Measurements from ENCODE around the gene LHPP. TPM values are rescaled to one million over a fixed set of nuclear protein-coding genes. Genes with fewer than 3 reads are reported as not detected.

LHPP gene
- total and polyA plus RNA-seq, 2 donors (not counting 1 experiment from before 2014, with no cell fraction given) = 10.2 to 15.6 TPM

DNA sequence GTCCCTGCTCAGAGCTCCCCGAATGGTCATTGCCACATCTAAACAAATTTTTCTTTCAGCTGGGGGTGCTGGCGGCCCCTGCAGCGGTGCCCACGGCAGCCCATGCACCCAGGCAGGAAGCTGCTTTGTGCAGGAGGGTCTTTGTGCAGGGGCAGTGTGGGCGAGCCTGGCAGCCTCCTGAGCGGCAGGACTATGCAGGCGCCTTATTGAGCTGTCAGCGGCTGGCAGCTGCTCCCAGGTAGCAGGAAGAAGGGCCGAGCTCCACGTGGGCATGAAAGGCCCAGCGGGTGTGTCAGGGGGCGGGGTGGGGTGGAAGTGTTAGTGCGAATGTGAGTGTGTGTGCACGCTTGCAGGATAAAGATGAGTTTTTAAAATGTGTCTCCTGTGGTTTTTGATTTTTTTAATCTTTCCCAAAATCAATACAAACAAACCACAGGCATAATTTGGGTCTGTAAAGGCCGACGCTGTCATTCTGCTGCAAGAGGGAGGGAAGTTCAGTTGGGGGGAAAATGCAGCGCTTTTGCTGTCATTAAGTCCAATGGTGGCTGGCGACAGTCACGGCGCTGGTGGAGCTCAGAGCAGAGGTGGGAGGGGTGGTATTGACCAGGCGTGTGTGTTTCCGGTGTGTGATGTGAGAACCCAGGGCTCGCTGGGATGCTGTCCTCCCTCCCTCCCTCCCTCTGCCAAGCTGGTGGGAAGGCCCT, 83.9 kb downstream of the LHPP start:
- H3K36me3 ChIP-seq (ENCODE audit: control insufficient read depth, insufficient read depth, low read length) = no peaks in the 10 kb centered on the region
- no peak overlapping the region for H3K4me2 ChIP-seq (ENCODE audit: extremely low read depth, insufficient read depth, low read length)
- no peaks in the 10 kb centered on the region for H4K20me1 ChIP-seq (ENCODE audit: control insufficient read depth, extremely low read depth, insufficient read depth, low read length)

DNA sequence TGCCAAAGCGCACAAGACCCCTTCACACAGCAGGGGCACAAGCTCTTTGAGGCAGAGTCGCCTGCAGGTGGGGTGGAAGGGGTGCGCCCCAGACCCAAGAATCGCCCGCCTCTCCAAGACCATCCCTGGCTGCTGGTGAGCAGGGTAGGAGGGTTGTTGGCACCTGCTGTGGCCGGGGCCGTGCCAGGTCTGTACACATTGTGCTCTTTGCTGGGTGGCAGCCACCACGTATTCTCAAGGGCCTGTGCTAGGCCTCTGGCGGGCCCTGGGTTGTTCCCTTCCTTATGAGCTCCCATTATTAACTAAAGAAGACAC, 84.4 kb downstream of the LHPP start:
- Histone ChIP-seq H3K4me2 (ENCODE audit: extremely low read depth, insufficient read depth, low read length) (no peak overlapping the region), H3K36me3 (ENCODE audit: control insufficient read depth, insufficient read depth, low read length) (no peaks in the 10 kb centered on the region), H3K4me1 (ENCODE audit: control insufficient read depth, extremely low read depth, insufficient read depth, low read length) (no peaks in the 10 kb centered on the region), H3K79me2 (ENCODE audit: control insufficient read depth, insufficient read depth, low read length) (no peaks in the 10 kb centered on the region), H3K27ac (ENCODE audit: insufficient read depth, low read length) (no peak overlapping the region), H3K9ac (ENCODE audit: insufficient read depth, low read length) (no peak overlapping the region), H3K4me3 (replicated peaks in 1 of 4; ENCODE audit: control extremely low read depth in 1 of 4, insufficient read depth in 1 of 4, low read depth in 3 of 4, low read length in 4 of 4) (no peak overlapping the region), H2AFZ (ENCODE audit: low read length) (no peak overlapping the region), H4K20me1 (ENCODE audit: control insufficient read depth, extremely low read depth, insufficient read depth, low read length) (no peaks in the 10 kb centered on the region), H3K9me3 (ENCODE audit: control insufficient read depth, insufficient read depth, low read depth, low read length) (no peaks in the 10 kb centered on the region), H3K27me3 (ENCODE audit: control insufficient read depth, insufficient read depth, low read length) (no peaks in the 10 kb centered on the region)
- no peak for DNase-seq (ENCODE audit: low read depth in 2 of 2)
- TF ChIP-seq EZH2 (IDR thresholded peaks at IDR 0.05; ENCODE audit: low read length, missing control alignments) = no peak
- TF ChIP-seq, protein P1, sequence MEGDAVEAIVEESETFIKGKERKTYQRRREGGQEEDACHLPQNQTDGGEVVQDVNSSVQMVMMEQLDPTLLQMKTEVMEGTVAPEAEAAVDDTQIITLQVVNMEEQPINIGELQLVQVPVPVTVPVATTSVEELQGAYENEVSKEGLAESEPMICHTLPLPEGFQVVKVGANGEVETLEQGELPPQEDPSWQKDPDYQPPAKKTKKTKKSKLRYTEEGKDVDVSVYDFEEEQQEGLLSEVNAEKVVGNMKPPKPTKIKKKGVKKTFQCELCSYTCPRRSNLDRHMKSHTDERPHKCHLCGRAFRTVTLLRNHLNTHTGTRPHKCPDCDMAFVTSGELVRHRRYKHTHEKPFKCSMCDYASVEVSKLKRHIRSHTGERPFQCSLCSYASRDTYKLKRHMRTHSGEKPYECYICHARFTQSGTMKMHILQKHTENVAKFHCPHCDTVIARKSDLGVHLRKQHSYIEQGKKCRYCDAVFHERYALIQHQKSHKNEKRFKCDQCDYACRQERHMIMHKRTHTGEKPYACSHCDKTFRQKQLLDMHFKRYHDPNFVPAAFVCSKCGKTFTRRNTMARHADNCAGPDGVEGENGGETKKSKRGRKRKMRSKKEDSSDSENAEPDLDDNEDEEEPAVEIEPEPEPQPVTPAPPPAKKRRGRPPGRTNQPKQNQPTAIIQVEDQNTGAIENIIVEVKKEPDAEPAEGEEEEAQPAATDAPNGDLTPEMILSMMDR (conservative IDR thresholded peaks at IDR 0.05 in 1 of 2, IDR thresholded peaks at IDR 0.05 in 1 of 2; ENCODE audit: low read depth in 1 of 2, low read length in 2 of 2) = no peak

More for the DNA sequence above, 83.9 kb downstream of the LHPP start:
- no peaks in the 10 kb centered on the region for H3K9me3 ChIP-seq (ENCODE audit: control insufficient read depth, insufficient read depth, low read depth, low read length)
- H3K9ac ChIP-seq (ENCODE audit: insufficient read depth, low read length) = no peak overlapping the region
- no peak overlapping the region for H3K4me3 ChIP-seq (replicated peaks in 1 of 4; ENCODE audit: control extremely low read depth in 1 of 4, insufficient read depth in 1 of 4, low read depth in 3 of 4, low read length in 4 of 4)
- no peak for TF ChIP-seq EZH2 (IDR thresholded peaks at IDR 0.05; ENCODE audit: low read length, missing control alignments)
- TF ChIP-seq, protein P1 (conservative IDR thresholded peaks at IDR 0.05 in 1 of 2, IDR thresholded peaks at IDR 0.05 in 1 of 2; ENCODE audit: low read depth in 1 of 2, low read length in 2 of 2) = no peak
- no peaks in the 10 kb centered on the region for H3K79me2 ChIP-seq (ENCODE audit: control insufficient read depth, insufficient read depth, low read length)
- no peak for DNase-seq (ENCODE audit: low read depth in 2 of 2)
- no peaks in the 10 kb centered on the region for H3K4me1 ChIP-seq (ENCODE audit: control insufficient read depth, extremely low read depth, insufficient read depth, low read length)
- H3K27me3 ChIP-seq (ENCODE audit: control insufficient read depth, insufficient read depth, low read length) = no peaks in the 10 kb centered on the region
- no peak overlapping the region for H2AFZ ChIP-seq (ENCODE audit: low read length)
- H3K27ac ChIP-seq (ENCODE audit: insufficient read depth, low read length) = no peak overlapping the region

DNA sequence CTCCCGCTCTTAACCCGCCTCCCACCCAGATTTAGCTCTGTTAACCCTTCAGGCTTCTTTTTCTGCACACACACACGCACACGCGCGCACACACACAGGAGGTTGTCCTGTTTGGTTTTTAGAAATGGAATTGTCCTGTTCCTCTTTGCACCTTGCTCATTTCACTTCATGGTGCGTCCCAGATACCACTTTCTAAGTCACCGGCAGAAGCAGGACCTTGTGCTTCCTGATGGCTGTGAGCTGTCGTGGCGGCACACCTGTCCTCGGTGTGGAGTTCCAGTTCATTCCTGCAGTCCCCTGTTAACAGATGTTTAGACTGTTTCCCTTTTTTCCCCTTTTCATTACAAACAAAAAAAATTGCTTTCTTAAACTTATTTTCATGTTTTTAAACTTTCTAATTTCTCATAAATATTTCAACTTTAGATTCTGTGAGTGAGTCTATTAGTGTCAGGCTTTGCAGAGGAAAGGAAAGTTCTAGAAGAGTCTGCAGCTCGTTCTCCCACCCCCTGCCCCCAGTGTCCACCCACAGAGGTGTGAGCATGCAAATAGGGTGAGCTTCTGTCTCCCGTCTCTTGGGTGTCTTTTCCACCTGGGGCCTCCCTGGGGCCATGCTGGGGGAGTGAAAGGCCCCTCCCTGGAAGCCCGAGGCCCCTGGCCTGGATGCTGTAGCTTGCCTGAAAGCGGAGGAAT, 85.5 kb downstream of the LHPP start:
- Histone ChIP-seq H3K27me3 (ENCODE audit: control insufficient read depth, insufficient read depth, low read length) (no peaks in the 10 kb centered on the region), H4K20me1 (ENCODE audit: control insufficient read depth, extremely low read depth, insufficient read depth, low read length) (no peaks in the 10 kb centered on the region), H3K27ac (ENCODE audit: insufficient read depth, low read length) (no peak overlapping the region), H3K9ac (ENCODE audit: insufficient read depth, low read length) (no peak overlapping the region), H3K4me3 (replicated peaks in 1 of 4; ENCODE audit: control extremely low read depth in 1 of 4, insufficient read depth in 1 of 4, low read depth in 3 of 4, low read length in 4 of 4) (no peak overlapping the region), H3K36me3 (ENCODE audit: control insufficient read depth, insufficient read depth, low read length) (no peaks in the 10 kb centered on the region), H3K4me1 (ENCODE audit: control insufficient read depth, extremely low read depth, insufficient read depth, low read length) (no peaks in the 10 kb centered on the region), H2AFZ (ENCODE audit: low read length) (no peak overlapping the region), H3K9me3 (ENCODE audit: control insufficient read depth, insufficient read depth, low read depth, low read length) (no peaks in the 10 kb centered on the region), H3K79me2 (ENCODE audit: control insufficient read depth, insufficient read depth, low read length) (no peaks in the 10 kb centered on the region), H3K4me2 (ENCODE audit: extremely low read depth, insufficient read depth, low read length) (no peak overlapping the region)
- TF ChIP-seq, protein P1 (conservative IDR thresholded peaks at IDR 0.05 in 1 of 2, IDR thresholded peaks at IDR 0.05 in 1 of 2; ENCODE audit: low read depth in 1 of 2, low read length in 2 of 2) = no peak
- no peak for TF ChIP-seq EZH2 (IDR thresholded peaks at IDR 0.05; ENCODE audit: low read length, missing control alignments)
- DNase-seq (ENCODE audit: low read depth in 2 of 2) = no peak
